Activated B cell treated with CpG ODN at 0.5 μM for 24 hours (primary cell): ENCODE measurements around the gene HDAC11. TPM values are rescaled to one million over a fixed set of nuclear protein-coding genes. Genes with fewer than 3 reads are reported as not detected.

ENCODE experiments used
- ATAC-seq: fragments of 200-7000 bp; cut with Tn5 transposase; one replicate; pipeline ENCODE4 v1.10.0; 2021; ENCODE audit warnings: low read depth, mild to moderate bottlenecking, moderate library complexity
- CTCF ChIA-PET: fragments of 350-600 bp; sonication (Branson Sonifier 250); formaldehyde crosslinking; loops from one replicate; lab custom pipeline; 2021; ENCODE audit warnings: antibody characterized with exemption; lab: Charles Lee
- POLR2A ChIA-PET: fragments of 350-600 bp; sonication (Branson Sonifier 250); formaldehyde crosslinking; loops from one replicate; lab custom pipeline; 2021; ENCODE audit warnings: antibody characterized with exemption; lab: Charles Lee
- DNase-seq: peaks from one replicate; pipeline ENCODE4 v3.0.0; 2022
- H3K27ac Mint-ChIP-seq: one replicate; pipeline ENCODE4 v1.8.0; 2020; ENCODE audit warnings: mixed read lengths
- H3K27me3 Mint-ChIP-seq: one replicate; pipeline ENCODE4 v1.8.0; 2021; ENCODE audit warnings: mixed read lengths
- H3K36me3 Mint-ChIP-seq: one replicate; pipeline ENCODE4 v1.8.0; 2021; ENCODE audit warnings: low read depth, mixed read lengths
- H3K4me1 Mint-ChIP-seq: one replicate; pipeline ENCODE4 v1.8.0; 2021; ENCODE audit warnings: mixed read lengths
- H3K4me3 Mint-ChIP-seq: one replicate; pipeline ENCODE4 v1.8.0; 2020; ENCODE audit warnings: mild to moderate bottlenecking, mixed read lengths
- H3K9me3 Mint-ChIP-seq: one replicate; pipeline ENCODE4 v1.8.0; 2020; ENCODE audit warnings: mixed read lengths
- CTCF ChIP-seq: fragments of 200-600 bp; IDR thresholded peaks from one replicate; pipeline ENCODE4 v1.8.0; 2022; ENCODE audit warnings: antibody characterized with exemption, mild to moderate bottlenecking
- intact Hi-C: fragments of 100-400 bp; cut with micrococcal nuclease; formaldehyde crosslinking; loops from one replicate; pipeline ENCODE4 v1.15.1; 2024
- total RNA-seq: library from RNA; stranded (reverse); gene quantifications from 2 replicates; pipeline ENCODE4 v1.2.3, GENCODE V29; 2022

HDAC11 gene
- total RNA-seq, 1 donor from 2014 or later, result 2.5 TPM

- ATAC-seq (no peak), DNase-seq (no peak)
- Mint-ChIP-seq H3K27me3 (peaks cover 8% of the 10 kb centered on the region), H3K4me3 (no peak overlapping the region), H3K27ac (no peak overlapping the region), H3K4me1 (no peaks in the 10 kb centered on the region), H3K36me3 (no peaks in the 10 kb centered on the region), H3K9me3 (no peaks in the 10 kb centered on the region)
- intact Hi-C loops, result no loop called here
- ChIA-PET CTCF (interaction anchor here (0.7 to 1.1 kb wide), 2 partner anchors 30 to 375 kb away, joined by 3 to 4 read pairs; no protein-coding TSS in a partner anchor), POLR2A (interaction anchor here (0.6 kb wide), 1 partner anchor 336 kb away, joined by 5 read pairs; no protein-coding TSS in a partner anchor)
- no peak for TF ChIP-seq CTCF
Measured at GRCh38 chr3:13466781-13467180, 13.3 kb upstream of the HDAC11 start.

GRCh38 chr3:13470894-13471574 lies 9.1 kb upstream of the HDAC11 start:
- peaks cover 7% of the 10 kb centered on the region for H3K27me3 Mint-ChIP-seq
- TF ChIP-seq CTCF, result no peak
- ChIA-PET CTCF (no interaction called here), POLR2A (interaction anchor here (1.3 kb wide), 1 partner anchor 12 kb away, joined by 4 read pairs; no protein-coding TSS in a partner anchor)
- intact Hi-C loops, result no loop called here
- H3K36me3 Mint-ChIP-seq, result no peaks in the 10 kb centered on the region
- no peak for DNase-seq
- no peaks in the 10 kb centered on the region for H3K4me1 Mint-ChIP-seq
- no peak overlapping the region for H3K4me3 Mint-ChIP-seq
- no peaks in the 10 kb centered on the region for H3K9me3 Mint-ChIP-seq
- no peak for ATAC-seq
- H3K27ac Mint-ChIP-seq, result no peak overlapping the region

GRCh38 chr3:13472286-13472685 lies 7.8 kb upstream of the HDAC11 start:
- ChIA-PET CTCF (interaction anchor here (0.8 kb wide), 1 partner anchor 24 kb away, joined by 3 read pairs; no protein-coding TSS in a partner anchor), POLR2A (interaction anchor here (1.3 kb wide), 1 partner anchor 11 kb away, joined by 4 read pairs; no protein-coding TSS in a partner anchor)
- peaks cover 7% of the 10 kb centered on the region for H3K27me3 Mint-ChIP-seq
- H3K9me3 Mint-ChIP-seq, result no peaks in the 10 kb centered on the region
- ATAC-seq, result no peak
- intact Hi-C loops, result no loop called here
- H3K36me3 Mint-ChIP-seq, result no peaks in the 10 kb centered on the region
- DNase-seq, result no peak
- TF ChIP-seq CTCF, result no peak
- H3K4me1 Mint-ChIP-seq, result no peaks in the 10 kb centered on the region
- no peak overlapping the region for H3K27ac Mint-ChIP-seq
- no peak overlapping the region for H3K4me3 Mint-ChIP-seq

- ChIA-PET POLR2A (no interaction called here), CTCF (no interaction called here)
- no peak for DNase-seq
- intact Hi-C loops, result no loop called here
- no peak for ATAC-seq
- H3K4me1 Mint-ChIP-seq, result no peaks in the 10 kb centered on the region
- H3K36me3 Mint-ChIP-seq, result no peaks in the 10 kb centered on the region
- no peak overlapping the region for H3K27ac Mint-ChIP-seq
- H3K27me3 Mint-ChIP-seq, result peaks cover 7% of the 10 kb centered on the region
- H3K4me3 Mint-ChIP-seq, result no peak overlapping the region
- TF ChIP-seq CTCF, result no peak
- H3K9me3 Mint-ChIP-seq, result no peaks in the 10 kb centered on the region
Measured at GRCh38 chr3:13473020-13473419, 7.1 kb upstream of the HDAC11 start.

GRCh38 chr3:13474021-13474420 lies 6.1 kb upstream of the HDAC11 start:
- intact Hi-C loops, result no loop called here
- peaks cover 7% of the 10 kb centered on the region for H3K27me3 Mint-ChIP-seq

More at GRCh38 chr3:13474021-13474420, 6.1 kb upstream of the HDAC11 start:
- Mint-ChIP-seq H3K4me3 (no peak overlapping the region), H3K4me1 (no peaks in the 10 kb centered on the region), H3K36me3 (no peaks in the 10 kb centered on the region), H3K9me3 (no peaks in the 10 kb centered on the region), H3K27ac (no peak overlapping the region)
- DNase-seq, result no peak
- ChIA-PET POLR2A (no interaction called here), CTCF (interaction anchor here (1.6 kb wide), 1 partner anchor 11 kb away, joined by 4 read pairs; no protein-coding TSS in a partner anchor)
- no peak for TF ChIP-seq CTCF
- no peak for ATAC-seq
